ENCODE measurements around the gene CD52.

- TF ChIP-seq POLR2A (IDR thresholded peaks at IDR 0.05; ENCODE audit: low read depth, low read length) (no peak), EZH2 (IDR thresholded peaks at IDR 0.05; ENCODE audit: borderline replicate concordance, low read depth, low read length, severe bottlenecking) (no peak)
- TF ChIP-seq, protein P1, sequence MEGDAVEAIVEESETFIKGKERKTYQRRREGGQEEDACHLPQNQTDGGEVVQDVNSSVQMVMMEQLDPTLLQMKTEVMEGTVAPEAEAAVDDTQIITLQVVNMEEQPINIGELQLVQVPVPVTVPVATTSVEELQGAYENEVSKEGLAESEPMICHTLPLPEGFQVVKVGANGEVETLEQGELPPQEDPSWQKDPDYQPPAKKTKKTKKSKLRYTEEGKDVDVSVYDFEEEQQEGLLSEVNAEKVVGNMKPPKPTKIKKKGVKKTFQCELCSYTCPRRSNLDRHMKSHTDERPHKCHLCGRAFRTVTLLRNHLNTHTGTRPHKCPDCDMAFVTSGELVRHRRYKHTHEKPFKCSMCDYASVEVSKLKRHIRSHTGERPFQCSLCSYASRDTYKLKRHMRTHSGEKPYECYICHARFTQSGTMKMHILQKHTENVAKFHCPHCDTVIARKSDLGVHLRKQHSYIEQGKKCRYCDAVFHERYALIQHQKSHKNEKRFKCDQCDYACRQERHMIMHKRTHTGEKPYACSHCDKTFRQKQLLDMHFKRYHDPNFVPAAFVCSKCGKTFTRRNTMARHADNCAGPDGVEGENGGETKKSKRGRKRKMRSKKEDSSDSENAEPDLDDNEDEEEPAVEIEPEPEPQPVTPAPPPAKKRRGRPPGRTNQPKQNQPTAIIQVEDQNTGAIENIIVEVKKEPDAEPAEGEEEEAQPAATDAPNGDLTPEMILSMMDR (IDR thresholded peaks at IDR 0.05; ENCODE audit: extremely low read depth in 1 of 2, insufficient read depth in 1 of 2, low read depth in 1 of 2, low read length in 2 of 2) = no peak
These were observed 18.9 kb downstream of the CD52 start for GRCh38 chr1:26336477-26337205.
